ENCODE data around the gene AQP12B.

DNA sequence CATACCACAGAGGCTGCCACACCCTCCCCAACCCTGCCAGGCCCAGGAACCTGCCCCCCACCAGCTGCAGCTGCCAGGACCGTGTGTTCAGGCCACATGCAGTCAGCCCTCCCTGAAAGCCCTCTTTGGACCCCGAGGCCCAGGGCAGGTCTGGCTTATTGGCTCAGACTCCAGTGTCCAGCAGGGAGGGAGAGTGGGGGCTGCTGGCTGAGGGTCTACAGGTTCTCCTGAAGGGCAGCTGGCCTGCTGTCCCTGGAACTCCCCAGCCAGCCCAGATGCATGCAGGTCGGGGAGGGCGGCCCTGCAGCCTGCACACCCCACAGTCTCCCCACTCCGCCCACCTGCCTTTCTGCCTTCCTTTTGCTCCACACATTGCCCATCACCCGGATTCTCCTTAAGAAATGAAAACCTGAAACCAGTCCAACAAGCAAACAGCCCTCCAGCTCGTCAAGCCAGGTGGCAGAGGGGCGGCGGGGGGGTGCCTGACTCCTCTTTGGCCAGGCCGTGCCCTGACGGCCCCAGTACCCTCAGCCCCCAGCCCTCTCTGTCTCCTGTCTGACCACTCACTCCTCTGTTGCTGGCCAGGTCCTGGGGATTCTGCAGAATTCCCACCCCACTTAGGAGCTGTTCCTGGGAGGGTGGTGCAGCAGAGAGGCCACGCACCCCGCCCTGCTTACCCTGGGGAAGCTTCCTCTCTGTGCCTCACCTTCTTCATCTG lies 39.4 kb downstream of the AQP12B start:
- no peak for TF ChIP-seq GATA1 (IDR thresholded peaks at IDR 0.05; ENCODE audit: low read depth, low read length)
- no peak for TF ChIP-seq POLR2A (IDR thresholded peaks at IDR 0.05; ENCODE audit: low read length)
